Stimulated activated CD8-positive, alpha-beta memory T cell treated with anti-CD3 and anti-CD28 coated beads, Interleukin-7, amount 100 ng/mL, for 24 hours (primary cell): ENCODE results near the gene XIST.
"Not testable (repeated sequence)": the region's sequence is repeated elsewhere in the genome, so short reads cannot be mapped to it uniquely, and the experiment has no call there.

Experiments used
- DNase-seq: peaks from one replicate; pipeline ENCODE4 v3.0.0-alpha.2; 2020; ENCODE audit warnings: low read depth

XIST gene

DNA sequence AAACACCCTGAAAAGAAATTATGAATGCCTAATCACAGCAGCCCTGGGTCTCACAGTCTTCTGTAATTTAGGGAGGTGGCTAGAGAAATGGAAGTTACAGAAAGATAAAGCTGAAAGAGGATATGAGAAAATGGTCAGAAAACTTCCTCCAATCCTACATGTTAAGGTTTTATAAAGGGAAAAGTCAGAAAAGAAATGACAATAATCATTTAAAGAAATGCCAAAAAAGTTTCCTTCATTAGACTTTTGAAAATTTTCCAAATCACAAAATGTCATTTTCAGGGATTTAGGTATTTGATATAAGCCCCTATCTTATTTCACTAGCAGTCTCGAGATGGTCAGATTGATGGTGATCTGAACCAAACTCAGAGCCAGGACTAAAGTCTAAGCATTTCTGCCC, 13.4 kb downstream of the XIST start:
- no peak for DNase-seq

DNA sequence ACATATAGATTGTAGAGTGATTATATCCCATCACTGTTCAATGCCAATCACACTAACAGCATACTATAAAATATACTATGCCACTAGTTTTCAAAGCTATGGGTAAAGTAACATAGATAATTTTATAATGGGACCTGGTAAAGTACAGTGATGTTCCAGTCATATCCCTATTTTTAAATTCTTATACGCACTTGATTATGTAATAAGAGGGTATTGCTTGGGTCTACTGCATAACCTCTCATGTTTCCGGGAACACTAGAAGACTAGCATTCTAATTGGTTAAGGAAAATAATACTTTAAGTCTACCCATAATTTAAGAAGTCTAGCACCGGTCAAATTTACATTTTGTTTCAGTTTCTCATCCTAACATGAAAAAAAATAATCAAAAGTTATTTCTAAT, 14.4 kb downstream of the XIST start:
- DNase-seq = no peak

DNA sequence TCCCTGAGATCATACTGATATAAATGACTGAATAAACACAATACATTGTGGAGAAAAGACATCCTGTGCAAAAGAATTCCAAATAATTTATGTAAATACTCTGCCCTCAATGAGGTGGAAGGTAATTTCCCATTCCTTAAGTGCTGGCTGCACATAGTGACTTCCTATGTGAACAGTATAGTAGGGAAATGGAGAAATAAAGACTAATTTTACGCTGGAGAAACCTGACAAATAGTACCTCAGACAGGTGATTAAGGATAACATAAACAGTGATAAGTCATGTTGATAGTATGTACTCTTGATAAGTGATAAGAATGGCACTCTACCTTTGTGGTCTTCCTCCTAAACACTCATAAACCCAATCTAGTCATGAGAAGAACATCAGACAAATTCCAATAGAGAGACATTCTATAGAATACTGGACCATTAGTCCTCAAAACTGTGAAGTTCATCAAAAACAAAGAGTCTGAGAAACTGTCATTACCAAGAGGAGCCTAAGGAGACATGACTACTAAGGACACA, 15.5 kb downstream of the XIST start:
- DNase-seq = no peak

DNA sequence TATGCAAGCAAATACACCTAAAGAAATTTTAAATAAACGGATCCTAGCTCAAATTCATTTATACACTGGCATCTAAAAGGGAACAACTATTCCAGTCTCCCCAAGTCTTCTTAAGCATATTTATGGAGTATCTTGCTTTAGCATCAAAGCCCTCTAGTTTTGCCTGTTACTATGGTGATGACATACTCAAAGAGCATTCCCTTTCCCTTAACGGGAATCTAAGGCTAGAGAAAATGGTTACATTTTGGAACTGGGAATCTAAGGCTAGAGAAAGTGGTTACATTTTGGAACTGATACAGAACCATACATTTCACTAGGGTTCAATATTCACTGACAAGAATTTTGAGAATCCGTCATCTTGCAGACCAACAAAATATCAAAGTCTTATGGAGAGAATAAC, 18.3 kb downstream of the XIST start:
- DNase-seq = no peak

DNA sequence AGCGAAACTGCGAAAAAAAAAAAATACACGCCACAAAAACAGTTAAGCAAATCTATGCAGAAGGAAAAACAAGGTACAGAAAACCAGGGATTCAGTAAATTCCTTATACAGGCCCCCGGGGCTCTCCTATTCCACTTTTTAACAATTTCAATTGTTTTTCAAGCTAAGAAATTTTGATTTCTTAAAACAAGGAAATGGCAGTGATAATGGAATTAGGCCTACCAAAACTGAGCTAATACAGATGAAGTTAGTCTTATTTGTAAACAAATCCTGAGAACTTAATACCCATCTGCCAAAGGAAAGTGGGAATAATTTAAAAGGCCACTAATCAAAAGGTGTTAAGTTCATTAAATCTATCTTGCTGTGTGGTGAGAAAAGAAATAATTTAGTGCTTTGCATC, 20.2 kb downstream of the XIST start:
- DNase-seq = no peak

DNA sequence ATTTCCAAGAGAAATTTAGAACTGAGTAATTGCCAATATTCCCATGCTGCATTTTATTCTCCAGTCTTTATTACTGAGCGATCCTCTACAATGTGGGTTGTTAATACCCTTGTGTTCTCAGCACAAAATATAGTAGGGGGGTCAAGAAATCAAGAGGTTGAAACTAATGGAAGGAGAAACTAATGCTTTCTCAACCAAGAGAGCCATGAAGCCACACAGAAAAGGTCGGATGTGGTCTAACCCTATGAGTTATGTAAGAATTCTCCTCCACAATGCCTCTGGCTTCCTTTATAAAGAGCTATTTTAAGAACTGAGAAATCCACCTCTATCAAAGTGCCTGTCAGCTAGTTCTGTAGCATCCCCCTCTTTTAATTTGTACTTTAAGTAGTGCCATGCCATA, 21.0 kb downstream of the XIST start:
- no peak for DNase-seq

DNA sequence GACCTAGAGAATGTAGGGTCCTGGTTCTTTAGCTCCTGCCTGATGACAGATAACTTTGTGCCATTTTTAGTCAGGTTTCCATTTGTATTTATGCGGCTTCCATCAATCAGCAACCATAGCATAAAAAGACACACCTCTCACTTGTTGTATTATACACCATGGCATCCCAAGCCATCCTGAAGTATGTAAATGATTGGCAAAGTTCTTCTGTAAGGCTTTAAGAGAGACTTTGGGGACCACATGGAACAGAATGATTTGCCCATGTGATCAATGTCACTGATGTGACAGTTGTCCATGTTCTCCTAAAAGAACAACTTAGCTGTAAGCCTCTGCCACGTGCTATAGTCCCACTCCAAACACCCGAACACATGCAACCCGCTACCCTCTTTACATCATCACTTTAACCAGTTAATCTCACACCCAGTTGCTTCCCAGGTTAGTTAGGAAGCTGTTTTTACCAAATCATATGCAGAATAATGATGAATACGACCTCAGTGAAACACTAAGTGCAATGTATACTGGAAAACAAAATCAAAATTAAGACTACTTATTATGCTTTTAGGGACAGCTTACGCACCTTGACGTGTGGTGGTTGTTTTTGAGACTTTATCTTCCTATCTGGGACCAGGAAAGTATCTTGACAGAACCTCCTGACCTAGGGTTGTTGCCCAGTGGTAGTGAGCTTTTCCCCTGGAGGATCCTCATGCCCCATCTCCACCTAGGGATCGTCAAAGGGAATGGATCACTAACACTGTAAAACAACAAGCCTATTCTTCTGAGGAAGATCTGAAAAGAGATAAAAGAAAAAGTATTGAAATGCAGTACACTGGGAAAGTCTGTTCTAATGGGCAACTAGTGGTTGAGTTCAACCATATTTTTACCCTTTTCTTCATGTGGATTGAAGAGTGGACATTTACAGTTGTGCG, 21.8 kb downstream of the XIST start:
- DNase-seq = no peak

DNA sequence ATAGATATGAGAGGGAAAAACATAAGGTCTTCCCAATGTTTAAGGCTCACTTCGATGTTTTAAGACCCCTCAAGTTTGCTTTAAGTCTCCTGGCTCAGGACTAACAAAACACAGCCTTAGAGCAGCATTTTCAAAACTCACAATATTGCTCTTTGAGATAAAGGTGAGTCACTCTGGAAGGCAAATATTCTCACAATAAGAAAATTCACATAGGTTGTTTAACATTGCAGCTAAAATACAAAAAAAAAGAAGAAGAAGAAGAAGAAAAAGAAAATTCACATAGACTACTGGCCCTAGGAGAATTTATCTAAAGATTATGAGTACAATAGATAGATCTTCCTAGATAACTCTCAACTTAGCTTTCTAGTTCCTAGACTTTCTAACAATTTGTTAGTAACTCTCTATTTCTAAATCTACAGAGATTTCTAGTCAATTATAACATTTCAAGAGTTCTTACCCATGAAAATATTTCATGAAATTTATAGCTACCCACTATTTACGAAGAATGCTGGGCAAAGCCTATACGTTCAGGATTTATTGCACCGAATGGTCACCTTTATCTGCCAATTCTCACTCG, 22.5 kb downstream of the XIST start:
- DNase-seq = no peak

DNA sequence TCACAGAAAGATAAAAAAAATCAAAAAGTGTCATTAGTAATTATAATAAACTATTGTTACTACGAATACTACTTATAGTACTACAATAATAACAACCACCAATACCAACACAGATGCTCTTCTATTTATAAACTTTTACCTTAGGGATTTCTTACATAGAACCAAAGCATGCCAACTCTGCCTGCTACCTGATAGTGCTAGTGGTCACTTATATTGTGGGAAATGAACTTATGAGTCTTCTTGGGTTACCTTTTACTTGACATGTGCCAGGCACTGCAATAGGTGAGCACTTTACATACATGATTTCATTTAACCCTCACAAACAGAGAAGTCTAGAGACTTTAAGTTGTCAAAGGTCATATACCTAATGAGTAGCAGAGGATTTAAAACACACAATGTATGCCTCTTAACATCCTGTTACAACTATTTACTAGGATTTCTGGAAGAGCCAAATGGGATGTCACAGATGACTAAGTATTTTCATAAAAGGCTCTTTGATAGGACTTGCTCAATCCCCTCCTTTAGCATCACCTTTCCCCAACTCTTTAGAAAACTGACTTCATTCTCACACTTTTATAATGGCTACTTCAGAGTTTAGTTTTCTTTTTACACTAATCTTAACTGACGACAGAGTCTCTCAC, 24.3 kb downstream of the XIST start:
- DNase-seq = no peak

DNA sequence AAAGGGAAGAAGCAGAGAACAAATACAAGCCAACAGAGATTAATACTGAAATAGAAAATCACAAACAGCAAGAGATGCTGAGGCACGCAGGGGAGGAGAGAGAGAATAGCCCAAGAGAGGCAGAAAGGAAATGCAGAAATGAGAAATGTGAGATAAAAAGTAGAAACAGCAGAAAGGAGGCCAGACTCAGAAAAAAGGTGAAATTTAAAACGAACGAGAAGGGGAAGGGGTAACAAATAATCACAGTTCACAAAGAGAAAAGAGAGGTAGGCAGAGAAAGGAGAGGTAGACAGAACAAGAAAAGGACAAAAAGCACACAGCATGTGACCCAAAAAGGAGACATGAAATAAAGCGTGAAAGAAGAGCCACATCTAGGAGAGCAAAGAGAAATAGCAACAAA, 25.1 kb downstream of the XIST start:
- DNase-seq = no peak

DNA sequence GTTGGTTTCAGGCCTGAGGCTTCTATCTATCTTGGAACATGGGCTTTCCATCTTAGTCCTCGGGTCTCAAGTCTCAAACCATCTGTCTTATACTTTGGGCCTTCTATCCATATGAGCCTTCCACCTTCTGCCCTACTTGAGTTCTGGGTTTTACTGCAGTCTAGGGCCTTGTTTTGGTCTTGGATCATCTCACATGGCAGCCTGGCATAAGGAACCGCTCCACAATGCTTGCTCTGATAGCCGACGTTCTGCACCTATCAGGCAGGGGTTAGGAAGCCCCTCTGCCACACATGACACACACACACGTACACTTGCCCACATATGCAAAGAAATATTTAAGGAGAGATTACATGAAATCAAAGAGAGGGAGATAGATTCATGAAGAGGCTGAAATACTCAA, 25.5 kb downstream of the XIST start:
- no peak for DNase-seq

DNA sequence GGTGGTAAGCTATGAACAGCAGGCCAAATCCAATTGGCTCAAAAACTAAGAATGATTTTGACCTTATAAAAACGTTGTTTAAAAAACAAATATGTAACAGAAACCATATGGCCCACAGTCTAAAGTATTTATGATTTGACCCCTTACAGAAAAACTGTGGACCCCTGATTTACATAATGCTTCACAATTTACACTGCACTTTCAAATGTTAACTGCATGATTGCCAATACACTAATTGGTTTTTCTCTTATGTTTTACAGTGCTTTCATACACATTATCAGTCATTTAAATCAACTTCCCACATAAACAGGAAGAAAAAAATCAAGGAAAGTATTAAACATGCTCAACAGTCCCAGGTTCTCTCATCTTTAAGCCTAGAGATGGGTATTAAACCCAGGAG, 26.9 kb downstream of the XIST start:
- DNase-seq = no peak

DNA sequence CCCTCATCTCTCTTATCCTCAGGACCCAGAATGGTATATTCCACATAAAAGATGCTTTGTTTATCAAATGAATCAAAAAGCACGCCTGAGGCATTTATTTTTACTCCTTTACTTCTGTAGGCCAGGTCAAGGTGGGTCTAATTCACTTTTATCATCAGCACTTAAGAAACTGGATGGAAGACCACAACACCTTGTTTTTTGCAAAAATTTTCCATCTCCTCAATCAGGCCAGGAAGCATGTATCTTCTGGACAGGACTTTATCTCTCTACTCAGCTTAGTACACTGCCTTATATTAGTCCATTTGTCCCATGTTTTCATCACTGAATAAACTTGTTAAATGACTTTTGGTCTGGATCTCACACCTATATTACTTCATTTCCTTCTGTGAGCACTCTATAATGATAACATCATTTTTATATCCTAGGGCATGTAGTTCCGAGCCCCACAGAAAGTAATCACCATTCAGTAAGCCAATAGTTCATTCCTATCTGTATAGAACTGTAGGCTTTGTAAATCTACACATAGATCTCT, 29.0 kb downstream of the XIST start:
- no peak for DNase-seq

DNA sequence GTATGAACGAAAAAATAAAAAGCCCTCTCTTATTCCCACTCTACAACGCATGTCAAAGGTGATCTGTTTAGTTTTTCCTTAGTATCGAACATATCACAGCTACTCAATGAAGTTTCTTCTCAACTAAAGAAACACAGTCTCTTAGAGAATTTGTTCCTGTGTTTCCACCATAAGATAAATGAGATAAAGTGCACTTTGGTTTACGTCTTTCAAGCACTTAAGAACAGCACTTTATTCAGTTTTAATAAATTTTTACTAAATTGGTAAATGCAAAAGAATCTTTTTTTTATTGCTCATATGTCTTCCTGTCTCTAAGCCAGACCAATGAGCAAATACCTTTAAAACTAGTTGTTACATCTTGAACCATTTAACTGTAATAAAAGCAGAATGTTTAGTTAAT, 29.7 kb downstream of the XIST start:
- DNase-seq = no peak

DNA sequence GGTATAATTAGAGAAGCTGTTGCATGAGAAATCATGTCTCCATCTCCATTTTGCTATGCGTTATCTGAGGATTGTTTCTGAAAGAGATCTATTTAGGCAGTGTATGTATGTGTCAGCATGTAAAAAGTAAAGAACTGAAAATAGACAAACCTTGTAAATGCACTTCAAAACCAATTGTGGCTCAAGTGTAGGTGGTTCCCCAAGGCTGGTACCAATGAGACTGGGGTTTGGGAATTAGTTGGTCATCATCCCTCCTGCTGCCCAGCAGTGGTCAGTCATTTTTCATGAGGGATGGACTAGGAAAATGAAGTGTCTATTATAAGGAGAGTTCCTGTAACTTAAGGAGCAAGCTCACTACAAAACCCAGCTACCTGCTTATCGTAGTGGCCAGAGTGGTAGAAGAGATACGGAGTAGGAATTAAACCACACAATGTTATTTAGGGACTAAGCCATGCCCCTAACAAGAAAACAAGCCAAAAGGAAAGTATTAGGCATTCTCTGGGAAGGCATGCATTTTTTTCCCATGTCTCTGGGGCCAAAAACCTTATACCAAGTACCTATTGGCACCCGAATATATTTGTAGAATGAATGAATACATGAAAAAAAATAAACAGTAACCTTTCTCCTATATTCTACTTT, 30.5 kb downstream of the XIST start:
- no peak for DNase-seq

DNA sequence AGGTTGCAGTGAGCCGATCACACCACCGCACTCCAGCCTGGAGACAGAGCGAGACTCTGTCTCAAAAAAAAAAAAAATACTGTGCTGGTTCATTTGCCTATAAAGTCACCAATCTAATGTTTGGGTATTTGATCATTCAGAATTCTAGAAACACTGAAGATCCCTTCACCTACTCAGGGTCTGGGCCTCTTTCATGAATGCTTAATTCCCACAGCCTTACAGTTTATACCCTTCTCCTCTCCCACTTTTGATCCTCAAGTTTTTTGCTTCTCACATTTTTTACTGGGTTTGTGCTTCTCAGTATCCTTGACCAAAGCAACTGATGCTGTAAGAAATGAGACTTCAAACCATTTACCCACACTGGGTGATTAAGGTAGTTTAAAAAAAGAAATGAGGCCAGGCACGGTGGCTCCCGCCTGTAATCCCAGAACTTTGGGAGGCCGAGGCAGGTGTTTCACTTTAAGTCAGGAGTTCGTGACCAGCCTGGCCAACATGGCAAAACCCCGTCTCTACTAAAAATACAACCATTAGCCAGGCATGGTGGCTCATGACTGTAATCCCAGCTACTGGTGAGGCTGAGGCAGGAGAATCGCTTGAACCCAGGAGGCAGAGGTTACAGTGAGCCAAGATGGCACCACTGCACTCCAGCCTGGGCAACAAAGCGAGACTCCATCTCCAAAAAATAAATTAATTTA, 32.5 kb downstream of the XIST start:
- DNase-seq = not testable (repeated sequence)

DNA sequence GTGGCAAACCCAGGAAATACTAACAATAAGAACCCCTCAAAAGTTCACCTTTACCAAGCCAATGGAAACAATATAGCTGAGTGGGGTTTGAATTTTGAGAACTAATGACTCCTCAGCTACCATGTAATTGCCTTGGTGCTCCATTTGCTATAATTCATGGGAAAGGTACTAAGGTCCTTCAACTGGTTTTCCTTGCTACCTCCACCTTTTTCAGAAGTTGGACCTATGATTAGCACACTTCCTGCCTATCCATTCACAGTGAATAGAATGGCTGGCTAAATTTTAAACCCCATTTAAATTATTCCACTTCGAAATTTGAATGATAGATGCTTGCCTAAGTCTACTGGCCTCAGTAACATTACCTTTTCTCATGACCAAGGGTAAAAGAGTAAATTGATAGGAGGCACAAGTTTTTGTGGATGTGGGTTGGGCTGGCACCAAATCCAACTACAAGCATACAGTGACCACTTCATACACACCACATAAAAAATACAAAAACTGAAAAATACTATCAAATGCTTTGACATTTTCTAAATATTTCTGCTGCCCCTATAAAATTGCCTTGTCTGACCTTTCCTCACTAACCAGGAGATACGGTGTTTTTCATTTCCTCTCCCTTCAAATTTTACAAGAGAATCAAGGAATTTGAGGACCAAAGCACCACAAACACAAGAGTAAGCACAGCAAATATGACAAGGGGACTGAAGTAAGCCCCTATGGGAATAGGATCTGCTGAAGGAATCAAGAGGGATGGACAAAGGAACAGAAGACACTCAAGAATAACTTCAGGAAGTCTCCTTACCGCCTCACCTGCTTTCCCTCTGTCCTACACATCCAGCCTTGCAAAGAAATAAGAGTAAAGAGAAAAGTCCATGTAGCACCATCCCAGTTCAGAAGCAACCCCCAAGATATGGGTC, 34.1 kb downstream of the XIST start:
- DNase-seq = no peak

DNA sequence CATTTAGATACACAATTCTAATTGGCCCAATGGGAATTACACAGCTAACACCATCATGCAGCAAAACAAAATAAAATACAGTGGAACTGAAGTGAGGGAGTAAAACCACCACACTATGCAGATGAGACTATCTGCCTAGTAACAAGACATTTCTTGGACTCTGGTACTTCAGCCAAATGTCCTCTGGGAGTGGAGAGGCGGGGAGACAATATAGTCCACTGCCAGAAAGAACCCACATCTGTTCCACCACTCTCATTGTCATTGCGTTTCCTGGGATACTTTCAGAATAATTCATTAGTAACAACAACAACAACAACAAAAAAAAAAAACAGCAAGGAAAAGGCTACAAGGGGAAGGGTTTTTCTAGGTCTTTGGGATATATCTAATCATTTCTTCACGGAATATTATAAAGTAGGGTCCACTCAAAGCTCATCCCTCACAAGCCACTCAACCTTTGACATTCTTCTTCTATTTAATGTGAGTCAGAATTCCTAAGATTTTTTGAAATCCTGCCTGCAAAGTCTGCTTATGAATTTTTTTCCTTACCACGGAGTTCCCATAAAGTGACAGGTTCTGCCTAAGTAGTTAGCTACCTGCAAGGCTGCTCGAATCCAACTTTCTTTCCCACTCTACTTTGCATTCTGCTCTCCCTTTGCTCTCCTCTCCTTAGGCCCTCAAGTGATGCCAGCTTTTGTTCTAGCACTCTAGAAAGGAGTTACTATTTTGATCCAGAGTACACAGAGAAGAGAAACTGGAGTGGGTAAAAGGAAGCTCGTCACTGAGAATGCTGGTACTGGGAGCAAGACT, 34.9 kb downstream of the XIST start:
- DNase-seq = no peak

DNA sequence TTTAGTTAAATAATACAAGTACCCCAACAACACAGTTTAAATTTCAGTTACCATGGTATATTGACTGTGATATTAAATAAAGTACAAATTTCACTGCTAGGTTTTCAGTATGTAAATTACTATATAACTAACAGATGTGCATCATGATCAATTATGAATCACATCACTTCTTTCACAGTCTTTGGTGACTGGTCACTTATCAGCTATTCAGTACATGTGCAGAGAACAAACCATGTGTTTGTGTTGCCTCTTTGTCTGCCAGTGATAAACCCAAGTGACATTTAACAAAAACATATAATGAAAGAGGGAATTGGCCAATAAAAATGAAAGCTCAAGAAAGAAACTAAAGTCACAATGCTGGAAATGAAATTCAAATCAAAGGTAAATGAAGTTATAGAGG, 40.3 kb downstream of the XIST start:
- no peak for DNase-seq

DNA sequence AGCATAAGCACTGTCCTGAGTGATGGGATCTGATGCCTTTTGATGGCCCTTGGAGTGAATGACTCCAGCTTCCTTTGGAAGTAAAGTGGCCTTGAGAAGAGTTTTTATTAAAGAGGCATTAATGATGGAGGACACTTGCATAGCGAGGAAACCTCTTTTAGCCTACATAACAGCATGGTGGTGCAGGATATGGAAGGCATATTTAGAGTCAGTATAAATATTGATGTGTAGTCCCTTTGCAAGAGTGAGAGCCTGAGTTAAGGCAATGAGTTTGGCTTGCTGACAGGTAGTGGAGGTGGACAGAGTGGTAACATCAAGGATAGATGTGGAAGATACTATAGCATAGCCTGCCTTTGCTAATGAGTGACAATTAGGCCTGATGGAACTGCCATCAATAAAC, 48.4 kb downstream of the XIST start:
- DNase-seq = not testable (repeated sequence)
